H1 (cell line): ENCODE data around the gene SPINK4. TPM values are rescaled to one million over a fixed set of nuclear protein-coding genes. Genes with fewer than 3 reads are reported as not detected.

Experiments
- CTCF ChIA-PET: fragments of 300-600 bp; sonication (Branson Sonifier 250); formaldehyde crosslinking; loops from one replicate; lab custom pipeline; 2021; ENCODE audit not compliant: partially characterized antibody; lab: Charles Lee
- POLR2A ChIA-PET: fragments of 300-600 bp; sonication (Branson Sonifier 250); formaldehyde crosslinking; loops from one replicate; lab custom pipeline; 2021; ENCODE audit warnings: inconsistent platforms; ENCODE audit not compliant: partially characterized antibody; lab: Charles Lee
- DNase-seq, 2 experiments: peaks; one replicate each; pipeline versions ENCODE4 v3.0.0 to v3.0.0-alpha.2; 2010 to 2022; ENCODE audit warnings: low spot score in 2 of 2, low read depth in 1 of 2, mixed read lengths in 1 of 2
- FAIRE-seq: peaks from 2 replicates; lab custom pipeline; 2011; peaks lifted over from hg19 to GRCh38; lab: Jason Lieb, UNC
- H2AFZ ChIP-seq: 2 replicates; pipeline ENCODE4 v1.8.1; 2012; ENCODE audit warnings: low read length, inconsistent platforms
- H2AK5ac ChIP-seq: 2 replicates; pipeline ENCODE4 v1.6.1; 2013; ENCODE audit warnings: low read depth, low read length
- H2BK120ac ChIP-seq: replicated peaks from 2 replicates; pipeline ENCODE3; 2013; ENCODE audit warnings: low read depth, low read length, inconsistent platforms
- H2BK12ac ChIP-seq: 2 replicates; pipeline ENCODE4 v1.6.1; 2013; ENCODE audit warnings: low read depth, low read length
- H2BK15ac ChIP-seq: 2 replicates; pipeline ENCODE4 v1.6.1; 2013; ENCODE audit warnings: low read length
- H2BK20ac ChIP-seq: 2 replicates; pipeline ENCODE4 v1.6.1; 2013; ENCODE audit warnings: low read length
- H2BK5ac ChIP-seq: 2 replicates; pipeline ENCODE4 v1.6.1; 2013; ENCODE audit warnings: low read depth, low read length
- H3K14ac ChIP-seq: 2 replicates; pipeline ENCODE4 v1.6.1; 2013; ENCODE audit warnings: inconsistent platforms; ENCODE audit not compliant: insufficient read length
- H3K18ac ChIP-seq: 2 replicates; pipeline ENCODE4 v1.6.1; 2013; ENCODE audit warnings: low read length; ENCODE audit errors: extremely low read depth
- H3K23ac ChIP-seq: 2 replicates; pipeline ENCODE4 v1.6.1; 2013; ENCODE audit warnings: inconsistent platforms; ENCODE audit not compliant: insufficient read length
- H3K23me2 ChIP-seq: 2 replicates; pipeline ENCODE4 v1.6.1; 2013; ENCODE audit warnings: low read depth, low read length
- H3K27ac ChIP-seq: 2 replicates; pipeline ENCODE4 v1.6.1; 2011; ENCODE audit warnings: low read depth, low read length, inconsistent platforms
- H3K27me3 ChIP-seq, 4 experiments: replicated peaks in 1 of 4; 1 replicate in 1 of 4; 2 replicates in 3 of 4; pipeline versions ENCODE4 v1.6.1 to v1.8.1; 2011 to 2013; ENCODE audit warnings: low read length in 3 of 4, mild to moderate bottlenecking in 3 of 4, inconsistent platforms in 2 of 4, mixed read lengths in 2 of 4, moderate library complexity in 1 of 4; ENCODE audit not compliant: control insufficient read depth in 3 of 4, insufficient read depth in 3 of 4; ENCODE audit errors: extremely low read depth in 1 of 4
- H3K36me3 ChIP-seq, 4 experiments: 2 replicates each; pipeline versions ENCODE4 v1.6.1 to v1.8.1; 2011 to 2013; ENCODE audit warnings: mild to moderate bottlenecking in 4 of 4, low read length in 3 of 4, moderate library complexity in 2 of 4, control low read depth in 1 of 4, inconsistent platforms in 1 of 4; ENCODE audit not compliant: insufficient read depth in 4 of 4, control insufficient read depth in 2 of 4
- H3K4ac ChIP-seq: replicated peaks from 2 replicates; pipeline ENCODE3; 2013; ENCODE audit warnings: low read length, low read depth, mixed read lengths, inconsistent platforms; ENCODE audit not compliant: insufficient read length
- H3K4me1 ChIP-seq, 4 experiments: replicated peaks in 1 of 4; 1 replicate in 1 of 4; 2 replicates in 3 of 4; pipeline versions ENCODE4 v1.6.1 to v1.8.1; 2011 to 2013; ENCODE audit warnings: low read length in 3 of 4, inconsistent platforms in 2 of 4, mixed read lengths in 1 of 4; ENCODE audit not compliant: insufficient read depth in 4 of 4, control insufficient read depth in 3 of 4
- H3K4me2 ChIP-seq, 2 experiments: 2 replicates each; pipeline versions ENCODE4 v1.6.1 to v1.8.1; 2011 to 2013; ENCODE audit warnings: low read depth in 2 of 2, low read length in 2 of 2, control low read depth in 1 of 2, inconsistent platforms in 1 of 2, mild to moderate bottlenecking in 1 of 2; ENCODE audit not compliant: insufficient read depth in 1 of 2
- H3K4me3 ChIP-seq, 4 experiments: fragments of 200-600, 300-600 bp in 1 of 4; sonication (generic), shearing (Covaris generic), sonication (Bioruptor Twin) in 1 of 4; 2 replicates each; pipeline versions ENCODE4 v1.5.1 to v1.8.1; 2011 to 2016; ENCODE audit warnings: low read length in 4 of 4, low read depth in 3 of 4, control low read depth in 2 of 4, inconsistent platforms in 2 of 4, mild to moderate bottlenecking in 2 of 4, mixed read lengths in 1 of 4, moderate library complexity in 1 of 4; ENCODE audit not compliant: insufficient read depth in 2 of 4; ENCODE audit errors: extremely low read depth in 1 of 4
- H3K56ac ChIP-seq: replicated peaks from 2 replicates; pipeline ENCODE3; 2013; ENCODE audit warnings: low read depth, mild to moderate bottlenecking, mixed read lengths, low read length, inconsistent platforms; ENCODE audit not compliant: insufficient read length
- H3K79me1 ChIP-seq: 2 replicates; pipeline ENCODE4 v1.6.1; 2013; ENCODE audit warnings: low read depth, low read length, control low read depth
- H3K79me2 ChIP-seq, 2 experiments: 2 replicates each; pipeline versions ENCODE4 v1.6.1 to v1.8.1; 2012 to 2013; ENCODE audit warnings: low read length in 2 of 2, mild to moderate bottlenecking in 2 of 2, inconsistent platforms in 1 of 2; ENCODE audit not compliant: insufficient read depth in 2 of 2, control insufficient read depth in 1 of 2
- H3K9ac ChIP-seq, 4 experiments: replicated peaks in 1 of 4; 1 replicate in 1 of 4; 2 replicates in 3 of 4; pipeline versions ENCODE4 v1.6.1 to v1.8.1; 2011 to 2013; ENCODE audit warnings: low read depth in 3 of 4, low read length in 3 of 4, control low read depth in 2 of 4, mild to moderate bottlenecking in 2 of 4, moderate library complexity in 2 of 4, inconsistent platforms in 1 of 4; ENCODE audit errors: extremely low read depth in 1 of 4
- H3K9me3 ChIP-seq, 2 experiments: 2 replicates each; pipeline versions ENCODE4 v1.6.1 to v1.8.1; 2012 to 2013; ENCODE audit warnings: mild to moderate bottlenecking in 2 of 2, moderate library complexity in 2 of 2, control low read depth in 1 of 2, inconsistent platforms in 1 of 2, low read depth in 1 of 2, low read length in 1 of 2, mixed read lengths in 1 of 2; ENCODE audit not compliant: insufficient read depth in 2 of 2
- H4K20me1 ChIP-seq, 2 experiments: replicated peaks in 1 of 2; 2 replicates each; pipeline versions ENCODE3 to v1.8.1; 2011 to 2013; ENCODE audit warnings: inconsistent platforms in 2 of 2, low read length in 2 of 2, mild to moderate bottlenecking in 1 of 2; ENCODE audit not compliant: insufficient read depth in 2 of 2, control insufficient read depth in 1 of 2
- H4K5ac ChIP-seq: 2 replicates; pipeline ENCODE4 v1.6.1; 2013; ENCODE audit warnings: low read length, low read depth, mixed read lengths, inconsistent platforms; ENCODE audit not compliant: insufficient read length
- H4K8ac ChIP-seq: 2 replicates; pipeline ENCODE4 v1.8.0; 2013; ENCODE audit warnings: mild to moderate bottlenecking, moderate library complexity, low read length, inconsistent platforms; ENCODE audit not compliant: insufficient read depth; ENCODE audit errors: extremely low read depth
- H4K91ac ChIP-seq: replicated peaks from 2 replicates; pipeline ENCODE3; 2013; ENCODE audit warnings: low read length, mixed read lengths, inconsistent platforms; ENCODE audit not compliant: insufficient read length
- JUN ChIP-seq: IDR thresholded peaks from 2 replicates; pipeline ENCODE4 v1.6.1; 2011; ENCODE audit warnings: low read depth, mild to moderate bottlenecking, improper control_type of control experiment, low read length
- WGBS, 2 experiments: shearing (Covaris generic) in 1 of 2; methylation state at CpG; one replicate each; pipeline versions ENCODE4 v1.1.6 to v1.1.7; 2013 to 2015; ENCODE audit warnings: low lambda C conversion rate in 2 of 2, mixed read lengths in 2 of 2, inconsistent platforms in 1 of 2, low coverage in 1 of 2, missing lambda C conversion rate in 1 of 2; ENCODE audit not compliant: insufficient replicate concordance in 2 of 2, insufficient coverage in 1 of 2, insufficient read length in 1 of 2; ENCODE audit errors: extremely low coverage in 1 of 2, missing lambda C conversion rate in 1 of 2; 5-methylcytosine and 5-hydroxymethylcytosine counted together
- polyA plus RNA-seq, 7 experiments: library from polyadenylated mRNA; depleted of rRNA in 3 of 7; stranded (reverse) in 5 of 7; unstranded in 2 of 7; fragments of >200 nt in 5 of 7; fragments of 200-250 nt in 2 of 7; gene quantifications; 1 replicate in 5 of 7; 2 replicates in 1 of 7; 4 replicates in 1 of 7; pipeline versions ENCODE4 v1.2.1 to v1.2.3, GENCODE V29; 2011 to 2013; ENCODE audit warnings: missing spikeins in 2 of 7, mixed read lengths in 2 of 7
- total RNA-seq: library from RNA; stranded (reverse); fragmentation: NEBNext Ultra II Directional; extraction: Animal tissue kit (Norgen Biotek cat#: 25700); gene quantifications from 2 replicates; pipeline ENCODE4 v1.2.1, GENCODE V29; 2021

Gene SPINK4
- total and polyA plus RNA-seq, 2 of the 8 experiments (the other 6 are each of a cell fraction or from before 2014, with no cell fraction given): not detected

- no peak overlapping the region for H2BK120ac ChIP-seq
- no peak overlapping the region for H3K4me2 ChIP-seq
- no peak overlapping the region for H3K4ac ChIP-seq
- no peak overlapping the region for H2AK5ac ChIP-seq
- POLR2A ChIA-PET: interaction anchor here (1.1 to 2.0 kb wide), 3 partner anchors 158 to 209 kb away, joined by 3 to 8 read pairs (median 3); partner anchors contain the start of genes DNAJA1 and SMU1
- no peak overlapping the region for H2BK12ac ChIP-seq
- H3K4me3 ChIP-seq: no peak overlapping the region
- no peak overlapping the region for H3K18ac ChIP-seq
- no peak overlapping the region for H4K8ac ChIP-seq
- H3K9ac ChIP-seq: no peak overlapping the region
- H4K91ac ChIP-seq: no peak overlapping the region
- H3K56ac ChIP-seq: no peak overlapping the region
- FAIRE-seq (no peak), DNase-seq (no peak)
- no peaks in the 10 kb centered on the region for H3K36me3 ChIP-seq
- WGBS, 2 experiments: 85% methylated on average over 1 of the region's 1 CpG; no CpG with 5 or more reads in 1 of the 2 experiments
- no peaks in the 10 kb centered on the region; the same call in 1 of the 2 replicates for H3K23me2 ChIP-seq
- H3K79me2 ChIP-seq: no peaks in the 10 kb centered on the region
- no peak overlapping the region for H3K14ac ChIP-seq
- no peak overlapping the region for H3K27ac ChIP-seq
- H2AFZ ChIP-seq: no peak overlapping the region
- H2BK15ac ChIP-seq: no peak overlapping the region
- no peak overlapping the region for H4K5ac ChIP-seq
- H3K9me3 ChIP-seq: no peaks in the 10 kb centered on the region
- H3K4me1 ChIP-seq: no peaks in the 10 kb centered on the region
- CTCF ChIA-PET: interaction anchor here (0.5 to 7.5 kb wide), 5 partner anchors 8 to 158 kb away, joined by 3 to 55 read pairs (median 4); partner anchors contain the start of gene SMU1
- H2BK20ac ChIP-seq: no peak overlapping the region
- H3K27me3 ChIP-seq: no peaks in the 10 kb centered on the region; a peak in 2 of 7 replicates
- H3K79me1 ChIP-seq: no peaks in the 10 kb centered on the region
- H3K23ac ChIP-seq: no peak overlapping the region
- H4K20me1 ChIP-seq: no peaks in the 10 kb centered on the region
- H2BK5ac ChIP-seq: no peak overlapping the region
- TF ChIP-seq JUN: no peak
These were observed 6.2 kb upstream of the SPINK4 start for GRCh38 chr9:33233626-33234342.
